ENCODE data around the gene MAP3K9.

Gene MAP3K9

GRCh38 chr14:70780396-70781075 lies 28.8 kb downstream of the MAP3K9 start:
- no peak for FAIRE-seq

- FAIRE-seq, result no peak
Measured at GRCh38 chr14:70779667-70780066, 29.6 kb downstream of the MAP3K9 start.

- no peak for FAIRE-seq
Measured at GRCh38 chr14:70776197-70776596, 33.1 kb downstream of the MAP3K9 start.

GRCh38 chr14:70773182-70773862 lies 36.0 kb downstream of the MAP3K9 start:
- FAIRE-seq, result no peak

- no peak for FAIRE-seq
Measured at GRCh38 chr14:70771781-70772212, 37.5 kb downstream of the MAP3K9 start.

GRCh38 chr14:70770490-70770889 lies 38.8 kb downstream of the MAP3K9 start:
- no peak for FAIRE-seq

GRCh38 chr14:70759398-70759797 lies 49.9 kb downstream of the MAP3K9 start:
- no peak for FAIRE-seq

GRCh38 chr14:70755655-70756054 lies 53.7 kb downstream of the MAP3K9 start:
- no peak for FAIRE-seq

- FAIRE-seq, result no peak
Measured at GRCh38 chr14:70754991-70755390, 54.3 kb downstream of the MAP3K9 start.

- no peak for FAIRE-seq
Measured at GRCh38 chr14:70753518-70753953, 55.8 kb downstream of the MAP3K9 start.

- no peak for FAIRE-seq
Measured at GRCh38 chr14:70748422-70748821, 60.9 kb downstream of the MAP3K9 start.

- no peak for FAIRE-seq
Measured at GRCh38 chr14:70744641-70745040, 64.7 kb downstream of the MAP3K9 start.

- no peak for FAIRE-seq
Measured at GRCh38 chr14:70742316-70742715, 67.0 kb downstream of the MAP3K9 start.

GRCh38 chr14:70741482-70741881 lies 67.8 kb downstream of the MAP3K9 start:
- FAIRE-seq, result no peak

- no peak for FAIRE-seq
Measured at GRCh38 chr14:70735043-70735442, 74.3 kb downstream of the MAP3K9 start.

- FAIRE-seq, result no peak
Measured at GRCh38 chr14:70731447-70732239, 77.7 kb downstream of the MAP3K9 start.

- FAIRE-seq, result no peak
Measured at GRCh38 chr14:70730393-70730792, 78.9 kb downstream of the MAP3K9 start.

- no peak for FAIRE-seq
Measured at GRCh38 chr14:70726651-70727375, 82.5 kb downstream of the MAP3K9 start.

GRCh38 chr14:70724944-70725343 lies 84.4 kb downstream of the MAP3K9 start:
- FAIRE-seq, result no peak

- FAIRE-seq, result no peak
Measured at GRCh38 chr14:70724110-70724509, 85.2 kb downstream of the MAP3K9 start.

- FAIRE-seq, result no peak
Measured at GRCh38 chr14:70723276-70723675, 86.0 kb downstream of the MAP3K9 start.

GRCh38 chr14:70722418-70722817 lies 86.9 kb downstream of the MAP3K9 start:
- FAIRE-seq, result no peak

- FAIRE-seq, result no peak
Measured at GRCh38 chr14:70721542-70721941, 87.8 kb downstream of the MAP3K9 start.
